Mesenchymal stem cell (in vitro differentiated cells and primary cell): Measurements from ENCODE around the gene ARL4D.

Source experiments
- DNase-seq: peaks from one replicate; pipeline ENCODE4 v3.0.0-alpha.2; 2013
- H2AFZ ChIP-seq: one replicate; pipeline ENCODE4 v1.6.1; 2013; ENCODE audit warnings: low read depth, mild to moderate bottlenecking, control low read depth, inconsistent platforms, low read length, moderate library complexity
- H2AK5ac ChIP-seq: 2 replicates; pipeline ENCODE4 v1.6.1; 2013; ENCODE audit warnings: low read length, moderate library complexity, mild to moderate bottlenecking, inconsistent platforms; ENCODE audit not compliant: severe bottlenecking
- H2BK120ac ChIP-seq: one replicate; pipeline ENCODE4 v1.6.1; 2013; ENCODE audit warnings: low read depth, mild to moderate bottlenecking, inconsistent platforms, low read length, moderate library complexity
- H2BK12ac ChIP-seq, 2 experiments: one replicate each; pipeline ENCODE4 v1.6.1; 2013; ENCODE audit warnings: inconsistent platforms in 2 of 2, low read length in 2 of 2, mild to moderate bottlenecking in 2 of 2, moderate library complexity in 2 of 2, control low read depth in 1 of 2
- H2BK15ac ChIP-seq: one replicate; pipeline ENCODE4 v1.6.1; 2013; ENCODE audit warnings: mild to moderate bottlenecking, low read depth, inconsistent platforms; ENCODE audit not compliant: poor library complexity, severe bottlenecking
- H2BK5ac ChIP-seq: 2 replicates; pipeline ENCODE4 v1.6.1; 2013; ENCODE audit warnings: low read depth, mild to moderate bottlenecking, low read length, control low read depth, inconsistent platforms; ENCODE audit not compliant: poor library complexity, severe bottlenecking
- H3K14ac ChIP-seq, 2 experiments: one replicate each; pipeline ENCODE4 v1.6.1; 2013; ENCODE audit warnings: inconsistent platforms in 2 of 2, low read length in 2 of 2, control low read depth in 1 of 2, mild to moderate bottlenecking in 1 of 2, moderate library complexity in 1 of 2
- H3K18ac ChIP-seq, 2 experiments: one replicate each; pipeline ENCODE4 v1.6.1; 2013; ENCODE audit warnings: inconsistent platforms in 2 of 2, low read length in 2 of 2, control low read depth in 1 of 2, low read depth in 1 of 2, mild to moderate bottlenecking in 1 of 2
- H3K23ac ChIP-seq, 2 experiments: one replicate each; pipeline ENCODE4 v1.6.1; 2013; ENCODE audit warnings: inconsistent platforms in 2 of 2, low read length in 2 of 2, mild to moderate bottlenecking in 2 of 2, moderate library complexity in 2 of 2, control low read depth in 1 of 2
- H3K27ac ChIP-seq: 2 replicates; pipeline ENCODE4 v1.5.1; 2013; ENCODE audit warnings: mild to moderate bottlenecking, moderate library complexity, low read length, control low read depth, inconsistent platforms; ENCODE audit not compliant: poor library complexity, severe bottlenecking
- H3K27me3 ChIP-seq, 2 experiments: 2 replicates each; pipeline versions ENCODE4 v1.6.1 to v1.7.0; 2013; ENCODE audit warnings: low read length in 2 of 2, mild to moderate bottlenecking in 2 of 2, moderate library complexity in 2 of 2, control low read depth in 1 of 2, inconsistent platforms in 1 of 2; ENCODE audit not compliant: control insufficient read depth in 1 of 2, insufficient read depth in 1 of 2
- H3K36me3 ChIP-seq, 2 experiments: 2 replicates each; pipeline versions ENCODE4 v1.6.1 to v1.7.0; 2013; ENCODE audit warnings: low read length in 2 of 2, control low read depth in 1 of 2, inconsistent platforms in 1 of 2, low read depth in 1 of 2, mild to moderate bottlenecking in 1 of 2; ENCODE audit not compliant: insufficient read depth in 2 of 2, control insufficient read depth in 1 of 2
- H3K4ac ChIP-seq, 2 experiments: one replicate each; pipeline ENCODE4 v1.6.1; 2013; ENCODE audit warnings: inconsistent platforms in 2 of 2, low read length in 2 of 2, mild to moderate bottlenecking in 2 of 2, moderate library complexity in 2 of 2, control low read depth in 1 of 2, low read depth in 1 of 2
- H3K4me1 ChIP-seq: 2 replicates; pipeline ENCODE4 v1.6.1; 2013; ENCODE audit warnings: low read depth, low read length, control low read depth; ENCODE audit not compliant: control insufficient read depth, insufficient read depth
- H3K4me2 ChIP-seq: 2 replicates; pipeline ENCODE4 v1.6.1; 2013; ENCODE audit warnings: low read length, mild to moderate bottlenecking, inconsistent platforms; ENCODE audit not compliant: poor library complexity, severe bottlenecking
- H3K4me3 ChIP-seq, 2 experiments: 2 replicates each; pipeline versions ENCODE4 v1.5.1 to v1.7.0; 2013; ENCODE audit warnings: low read length in 2 of 2, mild to moderate bottlenecking in 2 of 2, control low read depth in 1 of 2, low read depth in 1 of 2; ENCODE audit not compliant: insufficient read depth in 1 of 2
- H3K79me1 ChIP-seq: replicated peaks from 2 replicates; pipeline ENCODE4 v1.6.1; 2013; ENCODE audit warnings: mild to moderate bottlenecking, control low read depth, low read length, inconsistent platforms; ENCODE audit not compliant: poor library complexity, severe bottlenecking
- H3K9ac ChIP-seq: 2 replicates; pipeline ENCODE4 v1.7.0; 2013; ENCODE audit warnings: mild to moderate bottlenecking, low read length, moderate library complexity
- H3K9me3 ChIP-seq: 2 replicates; pipeline ENCODE4 v1.7.0; 2013; ENCODE audit warnings: mild to moderate bottlenecking, low read length; ENCODE audit not compliant: control insufficient read depth
- H4K8ac ChIP-seq: one replicate; pipeline ENCODE4 v1.6.1; 2013; ENCODE audit warnings: inconsistent platforms, mild to moderate bottlenecking, low read length, moderate library complexity
- H4K91ac ChIP-seq: one replicate; pipeline ENCODE4 v1.6.1; 2013; ENCODE audit warnings: mild to moderate bottlenecking, low read length, inconsistent platforms
- WGBS: methylation state at CpG from one replicate; pipeline ENCODE4 v1.1.7; 2013; ENCODE audit warnings: mixed read lengths; 5-methylcytosine and 5-hydroxymethylcytosine counted together

ARL4D gene

DNA sequence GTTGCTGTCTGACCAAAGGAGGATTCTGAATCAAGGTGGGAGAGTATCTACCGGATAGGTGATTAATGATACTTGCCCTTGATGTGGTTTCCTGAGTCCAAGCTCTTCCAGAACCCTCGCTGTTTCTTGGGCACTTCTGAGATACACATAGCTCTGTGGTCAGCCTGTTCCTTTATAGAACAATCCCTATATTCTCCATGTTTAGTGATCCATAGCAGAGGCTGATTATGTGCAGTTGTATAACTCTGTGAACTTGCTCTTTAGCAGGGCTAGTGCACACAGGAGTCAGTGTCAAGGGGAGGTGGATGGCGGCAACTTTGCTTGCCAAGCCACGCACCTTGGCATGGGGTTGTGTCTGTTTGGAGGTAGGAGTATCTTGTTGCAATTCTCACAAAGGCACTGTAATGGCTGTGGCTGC, 36.1 kb downstream of the ARL4D start:
- no peak overlapping the region for H3K18ac ChIP-seq
- H3K4me3 ChIP-seq: no peak overlapping the region
- H2AK5ac ChIP-seq: no peak overlapping the region
- H3K14ac ChIP-seq: no peak overlapping the region
- H3K27ac ChIP-seq: peak overlapping the region; percentile 11
- H2BK5ac ChIP-seq: no peak overlapping the region
- H4K8ac ChIP-seq: no peak overlapping the region
- no peak for DNase-seq
- H3K4me1 ChIP-seq: peaks cover 5% of the 10 kb centered on the region
- WGBS: 76% methylated on average over 4 of the region's 4 CpGs
- peak overlapping the region in 1 of 2 experiments; percentile 79 for H3K23ac ChIP-seq
- H2AFZ ChIP-seq: no peak overlapping the region
- no peak overlapping the region for H3K4ac ChIP-seq
- H2BK120ac ChIP-seq: no peak overlapping the region
- H2BK15ac ChIP-seq: no peak overlapping the region
- no peak overlapping the region for H4K91ac ChIP-seq
- H3K9me3 ChIP-seq: no peaks in the 10 kb centered on the region
- H3K9ac ChIP-seq: no peak overlapping the region
- H3K4me2 ChIP-seq: no peak overlapping the region
- no peaks in the 10 kb centered on the region for H3K79me1 ChIP-seq
- no peaks in the 10 kb centered on the region for H3K27me3 ChIP-seq
- no peaks in the 10 kb centered on the region for H3K36me3 ChIP-seq
- H2BK12ac ChIP-seq: no peak overlapping the region

DNA sequence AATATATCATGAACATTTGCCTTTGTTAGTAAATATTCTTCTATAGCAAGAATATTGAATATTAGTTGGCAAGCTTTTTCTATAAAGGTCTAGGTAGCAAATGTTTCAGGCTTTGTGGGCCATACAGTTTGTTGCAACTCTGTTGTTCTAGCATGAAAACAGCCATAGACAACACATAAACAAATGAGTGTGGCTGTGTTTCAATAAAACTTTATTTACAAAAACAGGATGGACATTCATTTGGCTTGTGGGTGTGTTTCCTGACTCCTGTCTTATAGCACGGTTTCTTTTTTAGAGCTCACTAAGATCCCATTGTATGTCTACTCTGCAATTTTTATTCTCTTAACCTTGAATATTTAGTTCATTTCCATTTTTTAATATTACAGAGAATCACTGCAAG, 39.0 kb downstream of the ARL4D start:
- Histone ChIP-seq H3K4me3 (no peak overlapping the region), H3K4me2 (no peak overlapping the region), H3K9me3 (no peaks in the 10 kb centered on the region), H3K27ac (no peak overlapping the region), H3K4me1 (peaks cover 5% of the 10 kb centered on the region), H3K79me1 (no peaks in the 10 kb centered on the region), H2BK12ac (no peak overlapping the region), H3K14ac (no peak overlapping the region), H2AK5ac (no peak overlapping the region), H2AFZ (no peak overlapping the region), H3K18ac (no peak overlapping the region), H2BK5ac (no peak overlapping the region), H3K23ac (no peak overlapping the region), H4K8ac (no peak overlapping the region), H3K27me3 (no peaks in the 10 kb centered on the region), H3K4ac (no peak overlapping the region), H3K9ac (no peak overlapping the region), H3K36me3 (no peaks in the 10 kb centered on the region), H2BK15ac (no peak overlapping the region), H2BK120ac (no peak overlapping the region), H4K91ac (no peak overlapping the region)
- WGBS: no CpG with 5 or more reads among the region's 1 CpG
- no peak for DNase-seq

DNA sequence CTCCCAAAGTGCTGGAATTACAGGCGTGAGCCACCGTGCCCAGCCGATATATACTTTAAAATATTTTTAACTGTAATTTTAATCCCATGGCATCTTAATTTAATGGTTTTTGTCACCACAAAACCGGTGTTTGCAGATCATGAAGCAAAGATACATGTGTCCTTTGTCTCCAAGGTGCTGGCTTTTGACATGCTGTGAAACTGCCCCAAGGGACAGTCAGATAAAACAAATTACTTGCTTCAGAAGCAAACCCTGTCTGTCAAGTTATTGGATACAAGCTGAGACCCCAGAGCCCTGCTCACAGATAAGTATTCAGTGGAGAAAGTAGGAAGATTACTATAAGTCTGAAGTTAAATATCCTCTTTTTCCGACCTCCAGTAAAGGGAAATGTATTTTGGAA, 39.8 kb downstream of the ARL4D start:
- H3K27ac ChIP-seq: no peak overlapping the region
- no peaks in the 10 kb centered on the region for H3K79me1 ChIP-seq
- H2BK12ac ChIP-seq: no peak overlapping the region
- no peak overlapping the region for H2BK15ac ChIP-seq
- peaks cover 5% of the 10 kb centered on the region for H3K4me1 ChIP-seq
- no peak overlapping the region for H4K8ac ChIP-seq
- H2AFZ ChIP-seq: no peak overlapping the region
- no peak overlapping the region for H3K4me3 ChIP-seq
- no peak overlapping the region for H2BK120ac ChIP-seq
- no peak for DNase-seq
- H3K18ac ChIP-seq: no peak overlapping the region
- no peak overlapping the region for H2BK5ac ChIP-seq
- H3K4me2 ChIP-seq: no peak overlapping the region
- H2AK5ac ChIP-seq: no peak overlapping the region
- H3K14ac ChIP-seq: no peak overlapping the region
- H3K9ac ChIP-seq: no peak overlapping the region
- no peak overlapping the region for H3K23ac ChIP-seq
- H3K27me3 ChIP-seq: no peaks in the 10 kb centered on the region
- no peak overlapping the region for H4K91ac ChIP-seq
- no peak overlapping the region for H3K4ac ChIP-seq
- H3K36me3 ChIP-seq: no peaks in the 10 kb centered on the region
- H3K9me3 ChIP-seq: no peaks in the 10 kb centered on the region
- 71% methylated on average over 2 of the region's 5 CpGs for WGBS

DNA sequence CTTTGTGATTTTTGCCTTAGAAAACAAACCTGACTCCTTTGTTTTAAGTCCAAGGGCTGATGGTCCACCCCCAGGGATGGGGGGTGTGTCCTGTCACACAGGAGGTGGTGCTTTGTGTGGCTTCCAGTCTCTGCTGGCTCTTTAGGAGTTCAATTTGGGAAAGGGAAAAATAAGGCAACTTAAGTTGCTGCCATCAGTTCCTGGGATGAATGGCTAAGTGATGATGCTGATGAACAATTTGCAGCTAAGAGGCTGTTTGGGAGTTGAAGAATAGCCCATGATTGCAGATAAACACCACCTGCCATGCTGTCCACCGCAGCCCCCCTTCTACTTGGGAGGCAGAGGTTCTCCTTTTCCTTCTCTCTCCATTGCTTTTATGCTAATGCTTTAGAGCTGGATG, 40.2 kb downstream of the ARL4D start:
- Histone ChIP-seq H3K36me3 (no peaks in the 10 kb centered on the region), H2BK120ac (no peak overlapping the region), H4K91ac (no peak overlapping the region), H4K8ac (no peak overlapping the region), H2BK5ac (no peak overlapping the region), H3K4ac (no peak overlapping the region), H3K9ac (no peak overlapping the region), H3K27me3 (no peaks in the 10 kb centered on the region), H3K4me2 (no peak overlapping the region), H2BK15ac (no peak overlapping the region), H3K9me3 (no peaks in the 10 kb centered on the region), H3K23ac (peak overlapping the region in 1 of 2 experiments; percentile 40), H3K18ac (no peak overlapping the region), H3K79me1 (no peaks in the 10 kb centered on the region), H2AK5ac (no peak overlapping the region), H3K14ac (no peak overlapping the region), H3K4me3 (no peak overlapping the region), H2AFZ (no peak overlapping the region), H3K4me1 (peaks cover 5% of the 10 kb centered on the region), H2BK12ac (no peak overlapping the region), H3K27ac (no peak overlapping the region)
- DNase-seq: no peak
- 100% methylated on average over 1 of the region's 1 CpG for WGBS
